BE2C (cell line): ENCODE results near the gene LRP1.

Source experiments
- DNase-seq: peaks from one replicate; pipeline ENCODE4 v3.0.0-alpha.2; 2020
- H3K27me3 ChIP-seq: fragments of 250-450 bp; sonication (Bioruptor Pico); 2 replicates; pipeline ENCODE4 v1.5.1; 2020; ENCODE audit warnings: mild to moderate bottlenecking
- H3K36me3 ChIP-seq: fragments of 250-450 bp; sonication (Bioruptor Pico); 2 replicates; pipeline ENCODE4 v1.5.1; 2020; ENCODE audit warnings: mild to moderate bottlenecking
- H3K4me1 ChIP-seq: fragments of 250-450 bp; sonication (Bioruptor Pico); 2 replicates; pipeline ENCODE4 v1.5.1; 2020
- H3K4me3 ChIP-seq: 2 replicates; pipeline ENCODE4 v1.5.1; 2011; ENCODE audit warnings: low read depth, low read length
- H3K9me3 ChIP-seq: fragments of 250-450 bp; sonication (Bioruptor Pico); 2 replicates; pipeline ENCODE4 v1.5.1; 2020
- CTCF ChIP-seq: IDR thresholded peaks from 2 replicates; pipeline ENCODE4 v1.5.1; 2012; ENCODE audit warnings: mild to moderate bottlenecking, low read depth, low read length

The LRP1 gene

GRCh38 chr12:57104292-57104910 lies 23.9 kb upstream of the LRP1 start:
- Histone ChIP-seq H3K27me3 (no peaks in the 10 kb centered on the region), H3K36me3 (no peaks in the 10 kb centered on the region), H3K4me3 (no peak overlapping the region), H3K4me1 (peaks cover 6% of the 10 kb centered on the region; the same call in 1 of the 2 replicates), H3K9me3 (no peaks in the 10 kb centered on the region)
- no peak for TF ChIP-seq CTCF
- DNase-seq, result no peak

GRCh38 chr12:57105011-57105753 lies 23.1 kb upstream of the LRP1 start:
- DNase-seq, result no peak
- no peak overlapping the region for H3K4me3 ChIP-seq
- H3K27me3 ChIP-seq, result no peaks in the 10 kb centered on the region
- H3K9me3 ChIP-seq, result no peaks in the 10 kb centered on the region
- no peak for TF ChIP-seq CTCF
- H3K4me1 ChIP-seq, result peaks cover 6% of the 10 kb centered on the region; the same call in 1 of the 2 replicates
- H3K36me3 ChIP-seq, result no peaks in the 10 kb centered on the region

- TF ChIP-seq CTCF, result no peak
- DNase-seq, result no peak
- peaks cover 8% of the 10 kb centered on the region for H3K4me1 ChIP-seq
These were observed 22.1 kb upstream of the LRP1 start for GRCh38 chr12:57106021-57106708.

DNA sequence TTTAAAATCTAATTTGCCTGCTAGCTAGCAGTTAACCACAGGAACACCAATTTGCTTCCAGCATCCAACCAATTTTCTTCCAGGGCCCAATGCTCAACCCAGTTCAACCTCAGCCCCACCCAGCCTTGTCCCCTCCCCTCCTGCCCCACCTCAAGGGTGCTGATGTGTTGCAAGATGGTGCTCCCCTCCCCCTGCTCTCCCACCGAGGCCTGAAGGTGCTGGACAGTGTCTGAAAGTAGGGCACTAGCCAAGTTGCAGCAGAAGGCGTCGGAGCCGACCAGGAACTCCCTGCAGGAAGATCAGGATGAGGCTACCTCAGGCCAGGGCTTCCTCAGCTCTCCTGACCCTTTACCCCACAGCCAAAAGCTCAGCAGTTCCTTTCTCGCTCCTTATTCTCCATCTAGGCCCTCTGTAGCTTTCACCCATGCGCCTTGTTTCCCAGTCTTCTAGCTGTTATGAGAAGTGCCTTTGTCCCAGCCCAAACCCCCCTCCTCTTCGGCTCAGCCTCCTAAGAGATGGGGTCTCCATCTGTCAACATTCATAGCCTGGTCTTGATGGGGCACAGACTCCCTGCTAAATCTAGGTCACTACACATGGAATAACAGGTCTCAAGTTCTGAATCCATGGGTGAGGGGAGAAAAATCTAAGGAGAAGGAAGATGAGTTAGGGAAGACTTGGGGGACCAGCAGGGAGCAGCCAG lies 20.7 kb upstream of the LRP1 start:
- DNase-seq, result no peak
- TF ChIP-seq CTCF, result no peak
- H3K9me3 ChIP-seq, result no peaks in the 10 kb centered on the region
- H3K36me3 ChIP-seq, result no peaks in the 10 kb centered on the region
- no peak overlapping the region for H3K4me3 ChIP-seq
- H3K27me3 ChIP-seq, result no peaks in the 10 kb centered on the region
- peaks cover 7% of the 10 kb centered on the region for H3K4me1 ChIP-seq

More at GRCh38 chr12:57106021-57106708, 22.1 kb upstream of the LRP1 start:
- Histone ChIP-seq H3K36me3 (no peaks in the 10 kb centered on the region), H3K4me3 (no peak overlapping the region), H3K9me3 (no peaks in the 10 kb centered on the region), H3K27me3 (no peaks in the 10 kb centered on the region)

DNA sequence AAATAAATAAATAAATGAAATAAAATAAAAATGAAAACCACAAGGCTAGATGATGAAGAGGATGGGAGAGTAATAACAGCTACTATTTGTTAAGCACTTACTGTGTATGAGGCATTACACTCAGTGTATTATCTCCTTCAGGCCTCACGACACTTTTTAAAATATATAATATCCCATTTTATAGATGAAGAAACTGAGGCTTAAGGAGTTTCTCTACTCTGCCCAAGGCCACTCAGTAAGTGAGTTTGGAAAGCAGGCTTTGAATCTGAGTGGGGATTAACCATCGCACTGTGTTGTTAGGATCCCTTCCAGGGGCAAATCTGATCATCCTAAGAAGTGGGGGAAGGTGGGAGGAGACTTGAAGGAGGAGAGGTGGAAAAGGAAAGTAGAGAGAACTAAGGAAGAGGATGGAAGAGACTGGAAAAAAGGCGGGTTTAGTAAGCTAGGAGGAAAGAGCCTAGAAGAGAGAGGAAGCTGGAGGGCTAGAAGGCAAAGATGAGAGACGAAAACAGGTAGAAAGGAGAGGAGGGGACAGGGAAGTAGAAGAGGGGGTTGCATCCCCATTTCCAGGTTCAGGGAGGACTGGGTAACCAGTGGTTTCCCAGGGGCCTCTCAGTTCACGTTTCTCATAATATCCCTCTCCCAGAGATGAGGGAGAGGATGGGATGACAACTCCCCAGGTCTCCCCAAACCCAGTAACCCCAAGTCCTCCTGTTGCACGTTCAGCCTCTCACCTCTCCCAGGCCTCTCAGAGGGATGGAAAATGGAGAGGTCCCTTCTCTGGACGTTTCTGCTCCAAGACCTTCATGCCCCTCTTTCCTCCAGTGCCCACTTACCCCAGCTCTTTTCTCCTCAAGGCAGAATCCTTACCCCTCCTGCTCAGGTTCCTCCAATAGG lies 18.8 kb upstream of the LRP1 start:
- H3K27me3 ChIP-seq, result no peaks in the 10 kb centered on the region
- H3K9me3 ChIP-seq, result no peaks in the 10 kb centered on the region
- DNase-seq, result no peak
- no peak for TF ChIP-seq CTCF
- H3K4me3 ChIP-seq, result no peak overlapping the region
- H3K4me1 ChIP-seq, result peaks cover 7% of the 10 kb centered on the region
- H3K36me3 ChIP-seq, result no peaks in the 10 kb centered on the region
